Esophagus (tissue), 2 donors: Measurements from ENCODE around the gene CROCC. TPM values are rescaled to one million over a fixed set of nuclear protein-coding genes. Genes with fewer than 3 reads are reported as not detected.

ENCODE experiments used
- polyA plus RNA-seq, 2 donors: library from polyadenylated mRNA; stranded (reverse); fragments of 200-250 nt; gene quantifications; one replicate each; pipeline ENCODE4 v1.2.3, GENCODE V29; 2013
- donor health status: healthy with polysubstance abuse.
- donor health status: Bipolar disorder and iron deficiency.

The CROCC gene
- polyA plus RNA-seq, 2 donors, result 15.5 to 64.1 TPM

Other genes with a start within 250 kb of the CROCC start
- not detected for gene RNU1-4, start 181.4 kb upstream of the CROCC start, polyA plus RNA-seq
- not detected for gene RNU1-2, start 26.0 kb upstream of the CROCC start, polyA plus RNA-seq
- gene MFAP2, start 58.7 kb downstream of the CROCC start, polyA plus RNA-seq, result 1 to 10 TPM; 1.5 to 1.9 TPM
- gene ATP13A2, start 90.0 kb downstream of the CROCC start, polyA plus RNA-seq, result 10 to 100 TPM; 26.5 to 30.7 TPM
- 100 to 1,000 TPM in 1 of 2 donors, 10 to 100 TPM in 1; 36.5 to 102 TPM for gene SDHB, start 132.1 kb downstream of the CROCC start, polyA plus RNA-seq
- under 1 TPM; 0.43 to 0.58 TPM for gene PADI2, start 197.5 kb downstream of the CROCC start, polyA plus RNA-seq